GM12874 (cell line): ENCODE results near the gene SH3TC1.
A peak's percentile ranks its signal among the peaks of the same experiment; 100 is the strongest.

Experiments
- TF ChIP-seq, protein P1 (sequence below): IDR thresholded peaks from 2 replicates; pipeline ENCODE4 v1.5.1; 2011; ENCODE audit warnings: low read depth, mild to moderate bottlenecking, control low read depth, low read length, moderate library complexity; ENCODE audit not compliant: insufficient read depth

Gene SH3TC1

DNA sequence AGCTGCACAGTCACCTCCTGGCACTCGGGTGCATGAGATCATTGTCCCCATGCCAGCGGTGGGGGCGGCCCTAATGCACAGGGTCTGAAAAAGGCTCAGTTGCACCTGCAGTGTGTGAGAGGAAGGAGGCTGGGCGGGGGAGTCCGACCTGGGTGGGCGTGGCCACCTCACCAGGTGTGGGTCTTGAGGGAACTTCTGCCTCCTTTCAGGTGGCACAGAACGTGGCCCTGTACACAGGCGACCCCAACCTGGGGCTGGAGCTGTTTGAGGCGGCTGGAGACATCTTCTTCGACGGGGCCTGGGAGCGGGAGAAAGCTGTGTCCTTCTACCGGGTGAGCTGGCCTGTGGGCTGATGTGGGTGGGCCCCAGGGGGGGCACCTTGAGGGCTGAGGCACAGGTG is 36.1 kb downstream of the SH3TC1 start:
- TF ChIP-seq, protein P1, sequence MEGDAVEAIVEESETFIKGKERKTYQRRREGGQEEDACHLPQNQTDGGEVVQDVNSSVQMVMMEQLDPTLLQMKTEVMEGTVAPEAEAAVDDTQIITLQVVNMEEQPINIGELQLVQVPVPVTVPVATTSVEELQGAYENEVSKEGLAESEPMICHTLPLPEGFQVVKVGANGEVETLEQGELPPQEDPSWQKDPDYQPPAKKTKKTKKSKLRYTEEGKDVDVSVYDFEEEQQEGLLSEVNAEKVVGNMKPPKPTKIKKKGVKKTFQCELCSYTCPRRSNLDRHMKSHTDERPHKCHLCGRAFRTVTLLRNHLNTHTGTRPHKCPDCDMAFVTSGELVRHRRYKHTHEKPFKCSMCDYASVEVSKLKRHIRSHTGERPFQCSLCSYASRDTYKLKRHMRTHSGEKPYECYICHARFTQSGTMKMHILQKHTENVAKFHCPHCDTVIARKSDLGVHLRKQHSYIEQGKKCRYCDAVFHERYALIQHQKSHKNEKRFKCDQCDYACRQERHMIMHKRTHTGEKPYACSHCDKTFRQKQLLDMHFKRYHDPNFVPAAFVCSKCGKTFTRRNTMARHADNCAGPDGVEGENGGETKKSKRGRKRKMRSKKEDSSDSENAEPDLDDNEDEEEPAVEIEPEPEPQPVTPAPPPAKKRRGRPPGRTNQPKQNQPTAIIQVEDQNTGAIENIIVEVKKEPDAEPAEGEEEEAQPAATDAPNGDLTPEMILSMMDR, result no peak

DNA sequence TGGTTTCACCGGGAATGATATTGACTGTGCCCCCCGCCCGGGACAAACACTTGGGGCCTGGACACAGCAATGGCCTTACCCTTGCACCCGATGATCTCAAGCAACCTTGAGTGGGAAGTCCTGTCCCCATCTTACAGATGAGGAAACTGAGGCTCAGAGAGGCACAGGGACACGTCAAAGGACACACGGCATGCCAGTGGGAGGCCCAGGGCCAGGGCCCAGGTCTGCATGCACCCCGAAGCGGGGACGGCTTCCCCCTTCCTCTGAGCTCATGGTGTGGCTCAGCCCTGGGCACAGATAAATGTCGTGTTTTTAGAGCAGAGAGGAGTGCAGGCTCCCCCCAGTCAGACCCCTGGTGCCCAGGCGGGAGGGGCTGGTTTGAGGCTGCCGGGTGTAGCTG is 36.6 kb downstream of the SH3TC1 start:
- TF ChIP-seq, protein P1, result no peak

DNA sequence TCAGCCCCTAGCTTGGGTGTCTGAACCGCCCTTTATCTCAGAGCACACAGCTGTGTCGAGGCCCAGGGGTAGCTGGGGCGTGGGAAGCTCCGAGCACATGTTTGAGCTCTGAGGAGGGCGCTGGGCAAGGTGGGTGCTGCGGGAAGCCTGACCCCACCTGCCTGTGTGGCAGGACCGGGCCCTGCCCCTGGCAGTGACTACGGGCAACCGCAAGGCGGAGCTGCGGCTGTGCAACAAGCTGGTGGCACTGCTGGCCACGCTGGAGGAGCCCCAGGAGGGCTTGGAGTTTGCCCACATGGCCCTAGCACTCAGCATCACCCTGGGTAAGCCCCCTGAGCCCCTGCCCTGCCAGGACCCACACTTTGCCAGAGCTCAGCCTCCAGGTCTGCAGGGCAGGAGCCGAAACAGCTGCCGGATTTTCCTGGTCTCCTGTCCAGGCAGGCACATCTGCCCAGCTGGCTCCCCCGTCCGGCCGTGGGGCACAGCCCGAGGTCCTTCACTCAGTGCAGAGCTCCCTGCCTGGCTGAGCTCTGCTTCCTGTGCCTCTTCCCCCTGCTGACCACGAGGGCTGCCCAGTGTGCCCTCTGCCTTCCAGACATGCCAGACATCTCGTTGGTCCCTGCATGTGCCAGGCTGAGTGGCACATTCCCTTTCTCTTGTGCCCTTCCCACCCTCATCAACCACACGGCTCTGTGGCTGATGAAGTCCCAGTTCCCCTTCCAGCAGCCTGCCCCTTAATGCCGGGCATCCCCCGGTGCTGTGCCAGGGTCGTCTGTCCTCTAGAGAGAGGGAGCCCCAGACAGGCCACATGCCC is 37.2 kb downstream of the SH3TC1 start:
- TF ChIP-seq, protein P1, result no peak

DNA sequence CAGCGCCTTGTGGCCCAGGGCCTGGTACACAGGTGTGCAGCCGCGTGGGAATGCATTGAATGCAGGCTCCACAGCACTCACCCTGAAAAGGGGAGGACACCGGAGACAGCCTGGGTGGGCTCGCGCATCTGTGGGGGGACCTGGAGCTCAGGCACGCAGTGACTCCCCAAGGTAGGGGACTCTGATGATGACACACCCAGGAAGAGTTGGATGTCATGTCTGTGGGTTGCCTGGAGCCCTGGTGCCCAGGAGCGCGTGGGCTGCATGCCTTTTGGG is 37.8 kb downstream of the SH3TC1 start:
- TF ChIP-seq, protein P1, result no peak

DNA sequence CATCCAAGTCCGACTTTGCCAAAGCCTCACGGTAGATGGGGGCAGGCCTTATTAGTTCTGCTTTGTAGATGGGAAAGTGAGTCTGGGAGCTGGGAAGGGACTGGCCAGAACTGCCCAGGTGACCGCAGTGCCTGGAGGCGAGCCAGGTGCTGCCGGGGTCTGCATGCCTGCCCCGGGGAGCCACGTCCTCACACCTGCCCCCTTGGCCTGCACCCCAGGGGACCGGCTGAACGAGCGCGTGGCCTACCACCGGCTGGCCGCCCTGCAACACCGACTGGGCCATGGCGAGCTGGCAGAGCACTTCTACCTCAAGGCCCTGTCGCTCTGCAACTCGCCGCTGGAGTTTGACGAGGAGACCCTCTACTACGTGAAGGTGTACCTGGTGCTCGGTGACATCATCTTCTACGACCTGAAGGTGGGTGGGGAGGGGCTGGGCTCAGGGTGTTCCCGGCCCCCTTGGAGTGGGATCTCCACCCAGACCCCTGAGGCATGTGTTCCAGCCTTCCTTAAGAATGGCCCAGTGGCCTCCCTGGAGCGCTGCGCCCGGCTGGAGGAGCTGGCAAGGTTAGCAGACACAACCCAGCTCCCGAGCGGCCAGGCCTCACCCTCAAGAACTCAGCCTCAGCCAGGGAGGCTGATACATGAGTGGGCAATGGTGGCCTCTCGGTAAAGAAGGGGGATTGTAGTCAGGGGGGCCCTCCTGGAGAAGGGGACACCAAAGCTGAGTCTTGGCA is 38.3 kb downstream of the SH3TC1 start:
- TF ChIP-seq, protein P1, result no peak

DNA sequence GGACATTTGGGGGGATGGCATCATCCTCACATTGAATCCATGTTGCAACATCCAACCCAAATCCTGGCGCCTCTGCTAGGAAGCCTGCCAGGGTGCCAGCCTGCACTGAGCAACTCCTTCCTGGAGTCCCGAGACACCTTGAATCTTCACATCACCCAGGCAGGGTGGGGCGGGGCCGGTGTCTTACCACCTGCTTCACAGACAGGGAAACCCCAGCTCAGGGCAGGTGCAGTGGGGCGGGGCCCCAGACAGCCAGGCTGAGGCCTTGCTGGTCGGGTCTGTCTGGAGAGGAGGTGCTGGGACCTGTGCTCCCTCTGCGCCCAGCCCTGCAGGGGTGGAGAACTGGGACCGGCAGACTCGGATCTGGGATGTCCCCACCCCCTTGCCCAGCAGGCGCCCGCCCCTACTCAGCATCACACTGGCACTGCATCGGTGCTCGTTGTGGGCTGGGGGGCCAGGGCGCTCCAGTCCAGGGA is 39.0 kb downstream of the SH3TC1 start:
- TF ChIP-seq, protein P1, result no peak

DNA sequence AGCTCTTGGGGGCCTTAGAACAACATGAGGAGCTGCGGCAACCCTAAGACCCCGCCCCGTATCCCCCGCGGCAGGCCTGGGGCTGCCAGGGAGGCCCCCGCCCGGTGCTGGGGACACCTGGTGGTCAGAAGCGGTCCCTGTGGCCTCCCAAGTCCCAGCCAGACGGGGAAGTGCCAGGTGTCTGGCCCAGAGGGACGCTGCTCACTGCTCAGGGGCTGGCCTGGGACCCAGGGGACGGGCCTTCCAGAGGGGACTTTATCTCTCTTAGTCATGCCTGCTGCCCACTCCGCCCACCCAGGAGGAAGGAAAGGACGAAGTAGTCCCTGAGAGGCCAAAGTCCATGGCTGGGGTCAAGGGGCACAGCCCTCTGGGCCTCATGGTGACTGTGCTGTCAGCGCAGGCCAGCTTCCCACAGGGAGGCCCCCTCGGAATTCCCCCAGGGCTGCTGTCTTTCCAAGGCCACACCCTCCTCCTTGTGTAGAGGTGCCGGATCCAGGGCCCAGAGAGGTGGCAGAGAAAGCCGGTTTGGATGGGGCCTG is 39.5 kb downstream of the SH3TC1 start:
- TF ChIP-seq, protein P1, result 0 out of 2 replicates have a peak, but pooled peaks have one; percentile 28
